Neural crest cell (in vitro differentiated cells): ENCODE results near the gene ALDH9A1. TPM values are rescaled to one million over a fixed set of nuclear protein-coding genes. Genes with fewer than 3 reads are reported as not detected.
"Not testable (repeated sequence)": the region's sequence is repeated elsewhere in the genome, so short reads cannot be mapped to it uniquely, and the experiment has no call there.

Experiments used
- DNase-seq: peaks from one replicate; pipeline ENCODE4 v3.0.0; 2021; ENCODE audit warnings: low read depth, mixed read lengths, low spot score
- H3K27ac Mint-ChIP-seq: one replicate; pipeline ENCODE4 v1.8.0; 2021; ENCODE audit warnings: mild to moderate bottlenecking, mixed read lengths; ENCODE audit not compliant: unreplicated experiment
- H3K27me3 Mint-ChIP-seq: 2 replicates; pipeline ENCODE4 v1.8.0; 2021; ENCODE audit warnings: low read depth, mild to moderate bottlenecking, mixed read lengths
- H3K36me3 Mint-ChIP-seq: 2 replicates; pipeline ENCODE4 v1.8.0; 2021; ENCODE audit warnings: low read depth, mild to moderate bottlenecking, mixed read lengths
- H3K4me1 Mint-ChIP-seq: 2 replicates; pipeline ENCODE4 v1.8.0; 2021; ENCODE audit warnings: mixed read lengths
- H3K4me3 Mint-ChIP-seq: one replicate; pipeline ENCODE4 v1.8.0; 2021; ENCODE audit warnings: mild to moderate bottlenecking, mixed read lengths
- H3K9me3 Mint-ChIP-seq: 2 replicates; pipeline ENCODE4 v1.8.0; 2021; ENCODE audit warnings: mixed read lengths
- CTCF ChIP-seq: fragments of 200-600 bp; sonication (generic); conservative IDR thresholded peaks from 2 replicates; pipeline ENCODE4 v1.5.0; 2021; ENCODE audit warnings: antibody characterized with exemption, mild to moderate bottlenecking
- total RNA-seq: library from RNA; stranded (reverse); gene quantifications from 2 replicates; pipeline ENCODE4 v1.2.1, GENCODE V29; 2021

The ALDH9A1 gene
- total RNA-seq, 1 donor from 2014 or later = 43.3 TPM

DNA sequence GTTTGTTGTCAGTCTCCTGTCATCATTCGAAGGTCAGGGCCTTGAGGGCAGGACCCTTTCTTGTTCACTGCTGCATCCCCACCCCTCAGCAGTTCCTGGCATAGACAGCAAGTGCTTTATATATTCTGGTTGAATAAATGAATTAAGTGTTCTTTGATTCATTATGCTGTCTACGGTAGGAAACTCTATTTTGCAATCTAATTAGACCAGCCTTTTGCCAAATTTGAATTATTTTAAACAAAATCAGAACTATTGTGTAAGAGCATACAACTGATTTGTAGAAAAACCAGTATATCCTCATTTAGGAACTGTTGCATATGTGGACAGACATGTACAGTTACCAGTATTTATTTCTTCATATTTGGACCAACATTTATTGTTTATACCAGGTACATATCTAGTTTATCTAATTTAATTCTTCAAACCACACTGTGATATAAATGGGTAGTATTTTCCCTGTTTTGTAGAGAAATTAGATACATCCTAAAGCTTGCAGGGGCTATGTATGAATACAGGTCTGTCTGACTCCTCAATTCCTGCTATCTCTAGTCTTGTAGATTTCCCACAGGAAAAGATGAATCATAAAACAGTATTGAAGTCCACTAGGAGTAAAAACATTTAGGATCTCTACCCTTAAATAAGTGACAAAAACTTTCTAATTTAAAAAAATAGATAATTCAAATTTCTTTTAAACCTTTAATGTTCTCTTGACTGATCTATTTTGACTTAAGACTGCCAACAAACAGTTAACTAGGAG is 57.0 kb downstream of the ALDH9A1 start:
- peaks cover 10% of the 10 kb centered on the region for H3K4me1 Mint-ChIP-seq
- no peak for DNase-seq
- no peak overlapping the region for H3K27ac Mint-ChIP-seq
- no peaks in the 10 kb centered on the region for H3K36me3 Mint-ChIP-seq
- H3K4me3 Mint-ChIP-seq = no peak overlapping the region
- no peaks in the 10 kb centered on the region for H3K9me3 Mint-ChIP-seq
- no peaks in the 10 kb centered on the region for H3K27me3 Mint-ChIP-seq
- TF ChIP-seq CTCF = no peak

GRCh38 chr1:165639821-165640623 is 58.3 kb downstream of the ALDH9A1 start:
- H3K27me3 Mint-ChIP-seq = no peaks in the 10 kb centered on the region
- no peaks in the 10 kb centered on the region for H3K9me3 Mint-ChIP-seq
- no peaks in the 10 kb centered on the region for H3K36me3 Mint-ChIP-seq
- no peak overlapping the region for H3K27ac Mint-ChIP-seq
- no peak for TF ChIP-seq CTCF
- peaks cover 18% of the 10 kb centered on the region for H3K4me1 Mint-ChIP-seq
- DNase-seq = no peak
- H3K4me3 Mint-ChIP-seq = no peak overlapping the region

GRCh38 chr1:165638211-165638610 is 60.2 kb downstream of the ALDH9A1 start:
- not testable (repeated sequence) for H3K4me3 Mint-ChIP-seq, DNase-seq, H3K27ac Mint-ChIP-seq, H3K27me3 Mint-ChIP-seq, H3K36me3 Mint-ChIP-seq, H3K9me3 Mint-ChIP-seq
- H3K4me1 Mint-ChIP-seq = peaks cover 30% of the 10 kb centered on the region

DNA sequence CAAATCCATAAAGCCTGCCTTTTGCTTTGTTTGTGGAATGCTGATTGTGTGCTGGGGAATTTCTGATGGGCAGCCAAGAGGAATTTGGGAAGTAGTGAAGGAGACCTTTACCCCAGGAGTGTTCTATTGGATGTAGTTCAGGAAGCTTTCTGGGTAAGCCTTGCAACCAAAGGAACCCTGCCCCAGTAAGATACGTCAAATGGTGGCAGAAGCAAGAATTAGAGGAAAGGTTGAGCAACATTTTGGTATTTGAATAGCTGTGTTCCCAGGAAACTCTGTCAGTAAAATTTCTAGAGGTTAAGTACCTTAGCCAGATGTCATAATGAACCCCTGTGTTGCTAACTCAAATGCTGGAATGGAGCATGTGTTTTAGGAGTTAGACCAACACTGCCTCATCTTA is 60.9 kb downstream of the ALDH9A1 start:
- H3K36me3 Mint-ChIP-seq = no peaks in the 10 kb centered on the region
- no peak overlapping the region for H3K4me3 Mint-ChIP-seq
- no peak overlapping the region for H3K27ac Mint-ChIP-seq
- peaks cover 30% of the 10 kb centered on the region for H3K4me1 Mint-ChIP-seq
- H3K9me3 Mint-ChIP-seq = no peaks in the 10 kb centered on the region
- no peaks in the 10 kb centered on the region for H3K27me3 Mint-ChIP-seq
- TF ChIP-seq CTCF = no peak
- DNase-seq = no peak

DNA sequence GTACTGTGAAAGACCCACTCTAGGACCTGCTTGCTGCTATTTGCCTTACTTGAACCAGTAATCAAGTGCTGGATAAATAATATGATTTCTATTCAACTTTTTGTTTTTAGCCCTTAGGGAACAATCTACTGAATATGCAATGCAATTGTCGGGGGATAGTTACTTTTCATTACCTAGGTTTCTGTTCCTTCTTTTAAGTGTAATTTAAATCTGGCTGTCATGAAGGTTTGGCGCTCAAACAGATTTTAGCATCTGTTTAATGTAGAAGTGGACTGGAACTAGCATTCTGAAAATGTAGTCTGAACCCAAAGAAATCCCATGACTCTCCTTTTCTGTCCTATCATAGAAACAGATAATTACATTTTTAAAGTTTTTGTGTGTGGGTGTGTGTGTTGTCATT is 62.5 kb downstream of the ALDH9A1 start:
- H3K4me1 Mint-ChIP-seq = peaks cover 25% of the 10 kb centered on the region
- H3K36me3 Mint-ChIP-seq = no peaks in the 10 kb centered on the region
- H3K27ac Mint-ChIP-seq = no peak overlapping the region

More for the DNA sequence above, 62.5 kb downstream of the ALDH9A1 start:
- H3K4me3 Mint-ChIP-seq = no peak overlapping the region
- no peaks in the 10 kb centered on the region for H3K27me3 Mint-ChIP-seq
- H3K9me3 Mint-ChIP-seq = no peaks in the 10 kb centered on the region
- DNase-seq = no peak
- no peak for TF ChIP-seq CTCF
